Keratinocyte (primary cell): ENCODE results near the gene FIBP. TPM values are rescaled to one million over a fixed set of nuclear protein-coding genes. Genes with fewer than 3 reads are reported as not detected.

Source experiments
- DNase-seq: peaks from one replicate; pipeline ENCODE4 v3.0.0-alpha.2; 2011; ENCODE audit warnings: low read depth, missing footprints, low spot score
- FAIRE-seq: peaks from 2 replicates; lab custom pipeline; 2011; peaks lifted over from hg19 to GRCh38; lab: Jason Lieb, UNC
- H2AFZ ChIP-seq: 2 replicates; pipeline ENCODE4 v1.6.0; 2012; ENCODE audit warnings: low read length, control low read depth, inconsistent platforms; ENCODE audit not compliant: control insufficient read depth
- H3K27ac ChIP-seq: 2 replicates; pipeline ENCODE4 v1.5.1; 2011; ENCODE audit warnings: low read length; ENCODE audit not compliant: control insufficient read depth, insufficient read depth
- H3K27me3 ChIP-seq: 3 replicates; pipeline ENCODE4 v1.6.0; 2011; ENCODE audit warnings: low read length; ENCODE audit not compliant: control insufficient read depth, insufficient read depth; ENCODE audit errors: extremely low read depth
- H3K36me3 ChIP-seq, 2 experiments: 2 replicates in 1 of 2; 3 replicates in 1 of 2; pipeline ENCODE4 v1.5.1; 2011; ENCODE audit warnings: low read length in 2 of 2, mild to moderate bottlenecking in 1 of 2; ENCODE audit not compliant: control insufficient read depth in 2 of 2, insufficient read depth in 2 of 2; ENCODE audit errors: extremely low read depth in 1 of 2
- H3K4me1 ChIP-seq: 3 replicates; pipeline ENCODE4 v1.5.1; 2011; ENCODE audit warnings: low read length; ENCODE audit not compliant: control insufficient read depth, insufficient read depth; ENCODE audit errors: extremely low read depth
- H3K4me2 ChIP-seq: 3 replicates; pipeline ENCODE4 v1.6.0; 2011; ENCODE audit warnings: low read depth, low read length; ENCODE audit not compliant: control insufficient read depth, insufficient read depth; ENCODE audit errors: extremely low read depth
- H3K4me3 ChIP-seq, 3 experiments: fragments of 200-600 bp in 1 of 3; sonication (generic) in 1 of 3; 2 replicates in 2 of 3; 3 replicates in 1 of 3; pipeline ENCODE4 v1.5.1; 2011 to 2016; ENCODE audit warnings: low read length in 3 of 3, mild to moderate bottlenecking in 3 of 3, control low read depth in 2 of 3, inconsistent platforms in 1 of 3, low read depth in 1 of 3, mixed read lengths in 1 of 3, mixed run types in 1 of 3, moderate library complexity in 1 of 3; ENCODE audit not compliant: control insufficient read depth in 2 of 3, insufficient read depth in 2 of 3; ENCODE audit errors: extremely low read depth in 1 of 3
- H3K79me2 ChIP-seq: 2 replicates; pipeline ENCODE4 v1.6.0; 2012; ENCODE audit warnings: low read length; ENCODE audit not compliant: control insufficient read depth, insufficient read depth
- H3K9ac ChIP-seq: 3 replicates; pipeline ENCODE4 v1.6.0; 2011; ENCODE audit warnings: low read length; ENCODE audit not compliant: control insufficient read depth, insufficient read depth; ENCODE audit errors: extremely low read depth
- H3K9me1 ChIP-seq: 3 replicates; pipeline ENCODE4 v1.6.0; 2011; ENCODE audit warnings: low read length; ENCODE audit not compliant: control insufficient read depth, insufficient read depth; ENCODE audit errors: extremely low read depth
- H3K9me3 ChIP-seq: 2 replicates; pipeline ENCODE4 v1.5.1; 2012; ENCODE audit warnings: low read depth, low read length; ENCODE audit not compliant: control insufficient read depth
- H4K20me1 ChIP-seq: 3 replicates; pipeline ENCODE4 v1.6.0; 2011; ENCODE audit warnings: low read length; ENCODE audit not compliant: control insufficient read depth, insufficient read depth; ENCODE audit errors: extremely low read depth
- CTCF ChIP-seq, 3 experiments: IDR thresholded peaks in 1 of 3; conservative IDR thresholded peaks in 1 of 3; optimal IDR thresholded peaks in 1 of 3; 2 replicates in 2 of 3; 3 replicates in 1 of 3; pipeline versions ENCODE3 to v1.5.1; 2011; ENCODE audit warnings: low read length in 3 of 3, mild to moderate bottlenecking in 3 of 3, moderate library complexity in 2 of 3, control low read depth in 1 of 3, inconsistent platforms in 1 of 3; ENCODE audit not compliant: insufficient read depth in 2 of 3; ENCODE audit errors: extremely low read depth in 1 of 3
- EZH2 ChIP-seq: IDR thresholded peaks from one replicate; pipeline ENCODE4 v1.6.1; 2012; ENCODE audit warnings: inconsistent platforms, mild to moderate bottlenecking, low read length, moderate library complexity
- dilution Hi-C: fragments of 300-500 bp; cut with MboI; formaldehyde crosslinking; loops from one replicate; pipeline ENCODE4 v1.7.0; 2020; ENCODE audit warnings: low sequenced_read_pairs; ENCODE audit not compliant: extremely low pct_ligation_motif_present
- polyA plus RNA-seq, 5 experiments: library from polyadenylated mRNA; depleted of rRNA in 3 of 5; stranded (reverse) in 3 of 5; stranded (forward) in 1 of 5; unstranded in 1 of 5; fragments of >200 nt; gene quantifications; 1 replicate in 1 of 5; 2 replicates in 3 of 5; 3 replicates in 1 of 5; pipeline versions ENCODE4 v1.2.1 to v1.2.3, GENCODE V29; 2011 to 2012; ENCODE audit warnings: missing spikeins in 2 of 5, low read depth in 1 of 5, low replicate concordance in 1 of 5

Gene FIBP
- polyA plus RNA-seq, 1 donor (not counting 4 experiments of a cell fraction or from before 2014, with no cell fraction given), result 95.1 TPM

GRCh38 chr11:65866509-65867283 lies 21.6 kb downstream of the FIBP start:
- Histone ChIP-seq H3K4me3 (no peak overlapping the region), H4K20me1 (no peaks in the 10 kb centered on the region), H2AFZ (no peak overlapping the region), H3K79me2 (peaks cover 18% of the 10 kb centered on the region), H3K4me1 (peaks cover 5% of the 10 kb centered on the region), H3K9me1 (no peaks in the 10 kb centered on the region), H3K27ac (no peak overlapping the region), H3K9ac (no peak overlapping the region), H3K4me2 (no peak overlapping the region), H3K9me3 (no peaks in the 10 kb centered on the region), H3K36me3 (peaks cover 34 to 49% of the 10 kb centered on the region in 2 experiments), H3K27me3 (no peaks in the 10 kb centered on the region)
- TF ChIP-seq EZH2, result no peak
- no peak for TF ChIP-seq CTCF (optimal IDR thresholded peaks at IDR 0.05 in 1 of 3, IDR thresholded peaks at IDR 0.05 in 1 of 3, conservative IDR thresholded peaks at IDR 0.05 in 1 of 3; ENCODE audit: extremely low read depth in 1 of 3, insufficient read depth in 2 of 3, low read length in 3 of 3)
- FAIRE-seq, result no peak
- dilution Hi-C loops, result no loop called here
- DNase-seq, result no peak

DNA sequence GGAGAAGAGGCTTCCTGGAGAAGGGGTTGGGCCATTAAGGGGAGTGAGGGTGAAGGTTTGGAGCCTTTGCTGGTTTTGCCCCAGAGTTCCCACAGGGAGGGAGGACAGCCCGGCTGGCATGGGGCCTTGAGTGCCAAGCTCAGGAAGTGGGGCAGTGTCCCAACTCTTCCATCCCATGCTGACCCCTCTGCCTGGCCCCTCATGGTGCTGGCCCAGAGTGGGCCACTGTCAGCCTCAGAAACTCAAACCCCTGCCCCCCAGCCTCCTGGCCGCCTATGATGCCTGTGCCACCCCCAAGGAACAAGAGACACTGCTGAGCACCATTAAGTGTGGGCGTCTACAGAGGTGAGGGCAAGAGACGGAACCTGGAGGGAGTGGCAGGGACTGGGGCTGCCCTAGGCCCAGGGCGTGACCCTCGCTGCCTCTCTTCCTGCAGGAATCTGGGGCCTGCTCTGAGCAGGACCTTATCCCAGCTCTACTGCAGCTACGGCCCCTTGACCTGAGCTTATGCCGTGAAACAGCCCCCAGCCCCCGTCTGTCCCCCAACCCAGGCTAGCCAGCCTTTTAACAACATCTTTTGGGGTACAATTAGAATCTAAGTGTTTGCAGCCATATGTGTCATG lies 22.6 kb downstream of the FIBP start:
- peaks cover 34 to 51% of the 10 kb centered on the region in 2 experiments for H3K36me3 ChIP-seq
- H2AFZ ChIP-seq, result no peak overlapping the region
- H3K4me1 ChIP-seq, result peaks cover 8% of the 10 kb centered on the region
- no peaks in the 10 kb centered on the region for H4K20me1 ChIP-seq
- H3K4me3 ChIP-seq, result no peak overlapping the region
- no peaks in the 10 kb centered on the region for H3K9me3 ChIP-seq
- FAIRE-seq, result no peak
- peaks cover 29% of the 10 kb centered on the region for H3K79me2 ChIP-seq
- H3K27me3 ChIP-seq, result no peaks in the 10 kb centered on the region
- dilution Hi-C loops, result no loop called here
- H3K9me1 ChIP-seq, result no peaks in the 10 kb centered on the region
- H3K27ac ChIP-seq, result no peak overlapping the region
- DNase-seq, result no peak
- no peak overlapping the region for H3K4me2 ChIP-seq
- no peak overlapping the region for H3K9ac ChIP-seq
- TF ChIP-seq CTCF (optimal IDR thresholded peaks at IDR 0.05 in 1 of 3, IDR thresholded peaks at IDR 0.05 in 1 of 3, conservative IDR thresholded peaks at IDR 0.05 in 1 of 3; ENCODE audit: extremely low read depth in 1 of 3, insufficient read depth in 2 of 3, low read length in 3 of 3) (no peak), EZH2 (no peak)
